Measurements from ENCODE around the gene UBE2I.

DNA sequence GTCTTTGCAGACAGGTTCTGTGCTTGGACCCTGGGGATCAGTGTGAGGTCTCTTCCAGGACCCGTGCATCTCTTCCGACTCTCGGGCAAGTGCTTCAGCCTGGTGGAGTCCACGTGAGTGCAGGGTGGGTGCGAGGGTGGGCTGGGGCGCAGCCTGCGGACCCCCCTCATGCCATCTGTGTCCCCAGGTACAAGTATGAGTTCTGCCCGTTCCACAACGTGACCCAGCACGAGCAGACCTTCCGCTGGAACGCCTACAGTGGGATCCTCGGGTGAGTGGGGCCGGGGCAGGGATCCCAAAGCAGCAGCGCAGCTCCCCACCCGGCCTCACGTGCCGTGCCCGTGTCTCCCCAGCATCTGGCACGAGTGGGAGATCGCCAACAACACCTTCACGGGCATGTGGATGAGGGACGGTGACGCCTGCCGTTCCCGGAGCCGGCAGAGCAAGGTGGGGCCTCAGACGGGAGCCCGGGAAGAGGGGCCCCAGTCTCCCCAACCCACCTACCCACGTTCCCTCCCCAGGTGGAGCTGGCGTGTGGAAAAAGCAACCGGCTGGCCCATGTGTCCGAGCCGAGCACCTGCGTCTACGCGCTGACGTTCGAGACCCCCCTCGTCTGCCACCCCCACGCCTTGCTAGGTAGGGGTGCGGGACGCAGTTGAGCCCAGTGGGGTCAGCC lies 52.4 kb downstream of the UBE2I start:
- TF ChIP-seq, protein P1, sequence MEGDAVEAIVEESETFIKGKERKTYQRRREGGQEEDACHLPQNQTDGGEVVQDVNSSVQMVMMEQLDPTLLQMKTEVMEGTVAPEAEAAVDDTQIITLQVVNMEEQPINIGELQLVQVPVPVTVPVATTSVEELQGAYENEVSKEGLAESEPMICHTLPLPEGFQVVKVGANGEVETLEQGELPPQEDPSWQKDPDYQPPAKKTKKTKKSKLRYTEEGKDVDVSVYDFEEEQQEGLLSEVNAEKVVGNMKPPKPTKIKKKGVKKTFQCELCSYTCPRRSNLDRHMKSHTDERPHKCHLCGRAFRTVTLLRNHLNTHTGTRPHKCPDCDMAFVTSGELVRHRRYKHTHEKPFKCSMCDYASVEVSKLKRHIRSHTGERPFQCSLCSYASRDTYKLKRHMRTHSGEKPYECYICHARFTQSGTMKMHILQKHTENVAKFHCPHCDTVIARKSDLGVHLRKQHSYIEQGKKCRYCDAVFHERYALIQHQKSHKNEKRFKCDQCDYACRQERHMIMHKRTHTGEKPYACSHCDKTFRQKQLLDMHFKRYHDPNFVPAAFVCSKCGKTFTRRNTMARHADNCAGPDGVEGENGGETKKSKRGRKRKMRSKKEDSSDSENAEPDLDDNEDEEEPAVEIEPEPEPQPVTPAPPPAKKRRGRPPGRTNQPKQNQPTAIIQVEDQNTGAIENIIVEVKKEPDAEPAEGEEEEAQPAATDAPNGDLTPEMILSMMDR (conservative IDR thresholded peaks at IDR 0.05; ENCODE audit: low read depth, low read length) = no peak
- TF ChIP-seq EZH2 (IDR thresholded peaks at IDR 0.05; ENCODE audit: borderline replicate concordance, low read depth, low read length, poor library complexity, severe bottlenecking) = no peak

Measured in A673 (cell line).